ENCODE measurements around the gene MAP2K6.

DNA sequence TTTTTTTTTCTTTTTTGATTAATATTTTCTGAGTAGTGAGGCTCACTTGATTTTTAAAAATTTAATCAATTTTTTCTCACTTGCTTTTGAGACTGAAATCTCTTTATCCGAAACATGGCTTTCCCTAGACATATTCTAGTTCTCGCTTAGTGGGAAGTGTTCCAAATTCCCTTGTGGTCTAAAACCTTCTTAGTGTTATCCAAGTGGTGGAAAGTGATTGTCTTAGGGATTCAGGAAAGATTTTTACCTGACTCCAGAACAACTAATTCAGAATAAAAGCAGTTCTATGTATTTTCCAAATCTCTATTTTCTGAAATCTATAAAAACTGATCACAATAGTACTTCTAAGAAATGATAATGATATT, 178.8 kb downstream of the MAP2K6 start:
- TF ChIP-seq, protein P1, sequence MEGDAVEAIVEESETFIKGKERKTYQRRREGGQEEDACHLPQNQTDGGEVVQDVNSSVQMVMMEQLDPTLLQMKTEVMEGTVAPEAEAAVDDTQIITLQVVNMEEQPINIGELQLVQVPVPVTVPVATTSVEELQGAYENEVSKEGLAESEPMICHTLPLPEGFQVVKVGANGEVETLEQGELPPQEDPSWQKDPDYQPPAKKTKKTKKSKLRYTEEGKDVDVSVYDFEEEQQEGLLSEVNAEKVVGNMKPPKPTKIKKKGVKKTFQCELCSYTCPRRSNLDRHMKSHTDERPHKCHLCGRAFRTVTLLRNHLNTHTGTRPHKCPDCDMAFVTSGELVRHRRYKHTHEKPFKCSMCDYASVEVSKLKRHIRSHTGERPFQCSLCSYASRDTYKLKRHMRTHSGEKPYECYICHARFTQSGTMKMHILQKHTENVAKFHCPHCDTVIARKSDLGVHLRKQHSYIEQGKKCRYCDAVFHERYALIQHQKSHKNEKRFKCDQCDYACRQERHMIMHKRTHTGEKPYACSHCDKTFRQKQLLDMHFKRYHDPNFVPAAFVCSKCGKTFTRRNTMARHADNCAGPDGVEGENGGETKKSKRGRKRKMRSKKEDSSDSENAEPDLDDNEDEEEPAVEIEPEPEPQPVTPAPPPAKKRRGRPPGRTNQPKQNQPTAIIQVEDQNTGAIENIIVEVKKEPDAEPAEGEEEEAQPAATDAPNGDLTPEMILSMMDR (IDR thresholded peaks at IDR 0.05): no peak
- no peak for TF ChIP-seq EZH2 (IDR thresholded peaks at IDR 0.05)
- TF ChIP-seq EZH2phosphoT487 (IDR thresholded peaks at IDR 0.05): no peak
